Body of pancreas (tissue), 4 donors: Measurements from ENCODE around the gene RPA1. TPM values are rescaled to one million over a fixed set of nuclear protein-coding genes. Genes with fewer than 3 reads are reported as not detected.

Experiments
- ATAC-seq: fragments of 150-250 bp; one replicate; pipeline ENCODE4 v1.9.1; 2016
- DNase-seq, 4 donors: peaks; one replicate each; pipeline ENCODE4 v3.0.0-alpha.2; 2019
- H3K27ac ChIP-seq, 4 donors: fragments of 200-600 bp; sonication (generic); 1 replicate in 3 of 4; 2 replicates in 1 of 4; pipeline versions ENCODE4 v1.5.1 to v1.6.1; 2016 to 2019; ENCODE audit warnings: mild to moderate bottlenecking in 1 of 4, mixed read lengths in 1 of 4, moderate library complexity in 1 of 4
- H3K27me3 ChIP-seq, 2 donors: fragments of 200-600 bp; sonication (generic); one replicate each; pipeline ENCODE4 v1.6.0; 2016; ENCODE audit warnings: mild to moderate bottlenecking in 1 of 2
- H3K36me3 ChIP-seq, 2 donors: fragments of 200-600 bp; sonication (generic); replicated peaks in 1 of 2; 2 replicates each; pipeline ENCODE4 v1.5.1; 2016; ENCODE audit warnings: low read depth in 2 of 2; ENCODE audit not compliant: insufficient read depth in 1 of 2
- H3K4me1 ChIP-seq: fragments of 200-600 bp; sonication (generic); one replicate; pipeline ENCODE4 v1.6.0; 2016
- H3K4me3 ChIP-seq, 2 donors: fragments of 200-600 bp; sonication (generic); 1 replicate in 1 of 2; 2 replicates in 1 of 2; pipeline ENCODE4 v1.5.1; 2016 to 2019
- H3K9me3 ChIP-seq, 3 donors: fragments of 200-600 bp; sonication (generic); 1 replicate in 2 of 3; 2 replicates in 1 of 3; pipeline ENCODE4 v1.5.1; 2016
- POLR2A ChIP-seq, 3 donors: fragments of 450-650 bp; IDR thresholded peaks; one replicate each; pipeline ENCODE4 v1.6.1; 2016; ENCODE audit warnings: antibody characterized with exemption in 3 of 3, mild to moderate bottlenecking in 2 of 3
- WGBS, 2 donors: methylation state at CpG; one replicate each; pipeline ENCODE4 v1.1.5; 2017; 5-methylcytosine and 5-hydroxymethylcytosine counted together
- intact Hi-C: fragments of 100-400 bp; cut with DNase I; formaldehyde crosslinking; loops from one replicate; pipeline ENCODE4 v1.15.1; 2023
- total RNA-seq, 2 donors: library from RNA; depleted of rRNA; stranded (reverse); fragments of >200 nt; gene quantifications; one replicate each; pipeline ENCODE4 v1.1.0, GENCODE V29; 2016
- TF ChIP-seq, protein P1 (sequence below), 7 experiments: fragments of 450-650 bp in 4 of 7; fragments of 200-600 bp in 3 of 7; sonication (generic) in 3 of 7; IDR thresholded peaks; one replicate each; pipeline ENCODE4 v1.5.1; 2016 to 2019; ENCODE audit warnings: antibody characterized with exemption in 7 of 7

Gene RPA1
- total RNA-seq, 2 donors from 2014 or later = 8.9 to 11.9 TPM

DNA sequence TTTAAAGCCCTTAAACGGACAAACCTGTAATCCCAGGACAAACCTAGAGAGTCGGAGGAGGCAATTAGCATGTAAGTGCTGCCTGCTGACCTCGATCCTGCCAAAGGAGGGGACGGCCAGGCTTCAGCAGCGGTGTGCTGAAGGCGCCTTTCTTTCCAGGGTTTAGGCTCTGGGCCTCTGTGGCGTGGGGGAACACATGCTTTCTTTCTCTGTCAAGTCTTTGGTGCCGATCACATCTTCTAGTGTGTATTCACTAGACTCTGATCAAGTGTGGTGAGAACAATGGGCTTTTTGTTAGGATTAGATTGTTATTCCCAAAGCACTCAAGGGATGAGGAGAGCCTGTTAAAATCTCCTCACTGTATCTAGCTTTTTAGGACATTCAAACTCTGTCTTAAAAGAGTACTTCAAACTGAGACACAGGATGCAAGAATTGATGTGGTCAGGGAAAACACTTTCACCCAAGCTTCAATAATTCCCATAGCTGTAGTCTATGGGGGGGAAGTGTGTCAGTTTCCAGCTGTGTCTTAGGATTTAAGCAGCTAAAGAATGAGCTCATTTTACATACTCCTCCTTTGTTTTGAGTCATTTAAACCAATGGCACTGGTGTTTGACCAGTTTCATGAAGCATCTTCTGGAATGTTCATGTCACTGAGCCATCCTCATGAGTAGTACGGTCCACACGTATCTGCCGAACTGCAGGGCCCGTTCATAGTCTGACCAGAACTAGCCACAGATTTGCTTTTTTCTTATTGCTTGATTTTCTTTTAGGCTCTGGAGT lies 51.2 kb downstream of the RPA1 start:
- Histone ChIP-seq H3K4me1 (no peaks in the 10 kb centered on the region), H3K36me3 (peaks cover 0 to 17% of the 10 kb centered on the region in 2 donors), H3K27ac (no peak overlapping the region), H3K27me3 (no peaks in the 10 kb centered on the region), H3K9me3 (no peaks in the 10 kb centered on the region), H3K4me3 (no peak overlapping the region)
- intact Hi-C loops = no loop called here
- TF ChIP-seq POLR2A (IDR thresholded peaks at IDR 0.05) = no peak
- TF ChIP-seq, protein P1, sequence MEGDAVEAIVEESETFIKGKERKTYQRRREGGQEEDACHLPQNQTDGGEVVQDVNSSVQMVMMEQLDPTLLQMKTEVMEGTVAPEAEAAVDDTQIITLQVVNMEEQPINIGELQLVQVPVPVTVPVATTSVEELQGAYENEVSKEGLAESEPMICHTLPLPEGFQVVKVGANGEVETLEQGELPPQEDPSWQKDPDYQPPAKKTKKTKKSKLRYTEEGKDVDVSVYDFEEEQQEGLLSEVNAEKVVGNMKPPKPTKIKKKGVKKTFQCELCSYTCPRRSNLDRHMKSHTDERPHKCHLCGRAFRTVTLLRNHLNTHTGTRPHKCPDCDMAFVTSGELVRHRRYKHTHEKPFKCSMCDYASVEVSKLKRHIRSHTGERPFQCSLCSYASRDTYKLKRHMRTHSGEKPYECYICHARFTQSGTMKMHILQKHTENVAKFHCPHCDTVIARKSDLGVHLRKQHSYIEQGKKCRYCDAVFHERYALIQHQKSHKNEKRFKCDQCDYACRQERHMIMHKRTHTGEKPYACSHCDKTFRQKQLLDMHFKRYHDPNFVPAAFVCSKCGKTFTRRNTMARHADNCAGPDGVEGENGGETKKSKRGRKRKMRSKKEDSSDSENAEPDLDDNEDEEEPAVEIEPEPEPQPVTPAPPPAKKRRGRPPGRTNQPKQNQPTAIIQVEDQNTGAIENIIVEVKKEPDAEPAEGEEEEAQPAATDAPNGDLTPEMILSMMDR (IDR thresholded peaks at IDR 0.05) = no peak
- ATAC-seq = no peak
- no peak for DNase-seq
- 86 to 90% methylated on average over 12 of the region's 12 CpGs for WGBS, 2 donors

DNA sequence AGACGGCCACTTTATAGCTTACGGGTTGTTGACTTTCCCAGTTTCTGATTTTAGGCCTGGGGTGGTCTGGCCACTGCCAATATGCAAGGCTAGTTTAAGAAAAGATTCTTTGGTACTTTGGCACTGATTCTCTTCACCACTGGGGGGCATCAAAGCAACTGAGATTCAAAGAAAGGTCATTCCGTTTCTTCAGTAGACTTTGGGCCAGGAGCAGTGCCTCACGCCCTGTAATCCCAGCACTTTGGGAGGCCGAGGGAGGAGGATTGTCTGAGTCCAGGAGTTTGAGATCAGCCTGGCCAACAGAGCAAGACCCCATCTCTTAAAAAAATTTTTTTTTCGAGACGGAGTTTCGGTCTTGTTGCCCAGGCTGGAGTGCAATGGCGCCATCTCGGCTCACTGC lies 53.0 kb downstream of the RPA1 start:
- ATAC-seq (no peak), DNase-seq (peak in 3 of 4 donors; percentile 15 to 28 (median 19))
- 75 to 88% methylated on average over 8 to 10 of the region's 10 CpGs for WGBS, 2 donors
- Histone ChIP-seq H3K27ac (no peak overlapping the region), H3K27me3 (no peaks in the 10 kb centered on the region), H3K4me3 (no peak overlapping the region), H3K36me3 (peaks cover 0 to 18% of the 10 kb centered on the region in 2 donors), H3K9me3 (no peaks in the 10 kb centered on the region), H3K4me1 (no peaks in the 10 kb centered on the region)
- intact Hi-C loops = no loop called here
- TF ChIP-seq POLR2A (IDR thresholded peaks at IDR 0.05) = no peak
- TF ChIP-seq, protein P1 (IDR thresholded peaks at IDR 0.05) = peak in 6 of 7 experiments; percentile 23 to 46 (median 38)

DNA sequence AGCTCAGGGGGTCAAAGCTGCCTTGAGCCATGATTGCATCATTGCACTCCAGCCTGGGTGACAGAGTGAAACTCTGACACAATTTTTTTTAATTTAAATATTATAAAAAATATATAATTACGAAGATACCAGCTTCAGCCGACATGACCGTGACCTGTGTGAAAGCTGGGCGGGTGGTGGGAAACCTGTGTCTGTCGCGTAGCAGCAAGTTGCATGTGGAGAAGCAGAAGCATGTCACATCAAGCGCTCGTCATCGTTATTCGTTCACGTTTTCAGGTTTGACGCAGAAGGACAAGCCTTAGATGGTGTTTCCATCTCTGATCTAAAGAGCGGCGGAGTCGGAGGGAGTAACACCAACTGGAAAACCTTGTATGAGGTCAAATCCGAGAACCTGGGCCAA lies 53.7 kb downstream of the RPA1 start:
- Histone ChIP-seq H3K27me3 (no peaks in the 10 kb centered on the region), H3K36me3 (peaks cover 0 to 24% of the 10 kb centered on the region in 2 donors), H3K4me3 (no peak overlapping the region), H3K9me3 (no peaks in the 10 kb centered on the region), H3K27ac (no peak overlapping the region), H3K4me1 (no peaks in the 10 kb centered on the region)
- DNase-seq (no peak), ATAC-seq (no peak)
- intact Hi-C loops = no loop called here
- 92 to 95% methylated on average over 16 of the region's 16 CpGs for WGBS, 2 donors
- TF ChIP-seq, protein P1 (IDR thresholded peaks at IDR 0.05) = no peak
- no peak for TF ChIP-seq POLR2A (IDR thresholded peaks at IDR 0.05)

DNA sequence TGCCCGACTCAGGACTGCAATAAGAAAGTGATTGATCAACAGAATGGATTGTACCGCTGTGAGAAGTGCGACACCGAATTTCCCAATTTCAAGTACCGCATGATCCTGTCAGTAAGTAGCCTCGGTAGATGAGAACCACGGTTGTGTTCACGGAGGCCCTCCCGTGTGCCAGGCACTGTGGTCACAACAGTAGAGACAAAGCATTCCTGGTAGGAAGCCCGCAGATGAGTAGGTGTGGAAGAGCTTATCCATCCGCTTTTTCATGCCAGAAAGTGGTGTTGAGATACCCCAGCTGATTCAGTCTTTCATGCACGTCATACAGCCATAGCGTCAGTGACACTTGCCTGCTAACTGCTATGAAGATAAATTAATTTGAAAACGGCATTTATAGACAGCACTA lies 58.9 kb downstream of the RPA1 start:
- ATAC-seq (no peak), DNase-seq (no peak)
- no peaks in the 10 kb centered on the region for H3K4me1 ChIP-seq
- H3K9me3 ChIP-seq = no peaks in the 10 kb centered on the region
- TF ChIP-seq, protein P1 (IDR thresholded peaks at IDR 0.05) = no peak
- TF ChIP-seq POLR2A (IDR thresholded peaks at IDR 0.05) = no peak
- H3K27me3 ChIP-seq = no peaks in the 10 kb centered on the region
- no peak overlapping the region for H3K4me3 ChIP-seq
- intact Hi-C loops = no loop called here
- no peak overlapping the region for H3K27ac ChIP-seq
- 94 to 95% methylated on average over 14 of the region's 14 CpGs for WGBS, 2 donors
- H3K36me3 ChIP-seq = peaks cover 0 to 24% of the 10 kb centered on the region in 2 donors
